ENCODE results near the gene CFAP68.

CFAP68 gene

DNA sequence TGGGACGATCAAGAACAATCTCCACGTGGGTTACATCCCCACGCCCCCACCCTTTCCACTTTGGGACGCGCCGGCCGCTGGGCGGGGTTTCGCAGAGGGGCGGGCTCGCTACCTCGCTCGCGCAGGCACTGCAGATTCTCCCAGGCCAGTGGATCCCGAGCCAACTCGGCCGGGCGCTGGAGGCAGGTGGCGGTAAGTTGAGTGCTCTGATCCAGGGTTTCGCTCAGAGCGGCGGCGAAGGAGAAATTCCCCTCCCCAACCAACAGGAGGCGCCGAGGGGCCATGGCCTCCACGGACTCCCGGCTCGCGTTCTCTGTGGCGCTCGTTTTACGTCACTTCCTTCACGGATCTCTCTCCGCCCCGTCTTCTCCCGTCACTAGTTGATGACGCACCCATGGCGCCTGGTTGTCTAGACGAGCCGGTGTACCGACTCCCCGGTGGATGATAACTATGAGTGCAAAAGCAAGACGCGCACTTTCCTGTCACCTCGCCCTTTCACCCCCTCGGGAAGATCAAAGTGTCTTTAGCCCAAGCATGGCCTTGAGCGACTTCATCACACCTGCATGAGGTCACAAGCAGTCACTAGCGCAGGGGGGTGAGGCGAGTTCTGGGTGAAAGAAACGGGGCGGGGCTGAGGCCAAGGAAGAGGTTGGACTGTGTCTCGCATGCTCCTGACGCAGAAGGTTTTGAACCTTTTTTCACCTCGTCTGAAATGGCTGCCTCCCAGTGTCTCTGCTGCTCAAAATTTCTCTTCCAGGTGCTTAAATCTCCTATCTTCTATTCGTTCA lies at the start of gene CFAP68, which contains the start of gene FDXACB1:
CFAP68 (plus strand) TSS at position 693 of the 788 bp plus-strand sequence; CDS start at position 713, 20 bp downstream.
FDXACB1 (minus strand) TSS at position 317 of the 788 bp plus-strand sequence; CDS start at position 284, 33 bp downstream.
- peak; percentile 94 for DNase-seq

DNA sequence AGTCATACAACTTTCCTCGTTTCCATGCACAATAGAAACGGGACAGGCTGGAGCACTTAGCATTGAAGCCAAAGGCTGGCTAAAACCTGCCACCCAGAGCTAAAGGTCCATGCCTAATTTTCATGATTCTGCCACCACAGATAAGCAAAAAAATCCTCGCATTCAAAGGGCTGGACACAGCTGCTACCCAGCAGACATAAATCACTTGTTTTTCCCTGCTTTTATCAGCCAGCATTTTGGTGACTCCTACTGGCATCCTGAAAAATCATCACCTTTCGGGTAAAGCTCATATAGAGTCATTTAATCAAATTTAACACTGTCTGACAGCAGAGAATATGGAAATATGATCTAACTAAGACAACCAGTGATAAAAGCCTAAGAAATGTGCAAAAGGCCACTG lies 45.8 kb upstream of the CFAP68 start:
- DNase-seq = no peak

- DNase-seq = no peak
These were observed 44.7 kb upstream of the CFAP68 start for GRCh38 chr11:111834432-111835163.

- DNase-seq = no peak
These were observed 43.7 kb upstream of the CFAP68 start for GRCh38 chr11:111835665-111836064.

DNA sequence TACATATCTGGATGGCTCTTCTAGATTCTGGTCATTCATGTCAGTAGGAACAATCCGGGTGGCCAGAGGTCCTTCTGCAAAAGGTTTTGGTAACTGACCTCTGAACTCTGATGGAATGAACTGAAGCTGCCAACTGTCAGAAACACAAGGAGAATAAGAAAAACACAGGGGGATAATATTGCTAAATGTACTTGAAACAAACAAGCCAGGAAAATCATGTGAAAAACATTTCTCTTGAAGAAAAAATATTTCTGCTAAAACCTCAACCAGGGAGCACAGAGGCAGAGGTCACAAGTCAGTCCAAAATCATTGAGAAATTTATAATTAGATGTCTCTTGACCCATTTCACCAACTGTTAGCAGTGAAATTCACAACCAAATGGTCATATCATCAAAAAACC lies 43.2 kb upstream of the CFAP68 start:
- DNase-seq = no peak

GRCh38 chr11:111836721-111837120 lies 42.6 kb upstream of the CFAP68 start:
- peak; percentile 86 for DNase-seq

DNA sequence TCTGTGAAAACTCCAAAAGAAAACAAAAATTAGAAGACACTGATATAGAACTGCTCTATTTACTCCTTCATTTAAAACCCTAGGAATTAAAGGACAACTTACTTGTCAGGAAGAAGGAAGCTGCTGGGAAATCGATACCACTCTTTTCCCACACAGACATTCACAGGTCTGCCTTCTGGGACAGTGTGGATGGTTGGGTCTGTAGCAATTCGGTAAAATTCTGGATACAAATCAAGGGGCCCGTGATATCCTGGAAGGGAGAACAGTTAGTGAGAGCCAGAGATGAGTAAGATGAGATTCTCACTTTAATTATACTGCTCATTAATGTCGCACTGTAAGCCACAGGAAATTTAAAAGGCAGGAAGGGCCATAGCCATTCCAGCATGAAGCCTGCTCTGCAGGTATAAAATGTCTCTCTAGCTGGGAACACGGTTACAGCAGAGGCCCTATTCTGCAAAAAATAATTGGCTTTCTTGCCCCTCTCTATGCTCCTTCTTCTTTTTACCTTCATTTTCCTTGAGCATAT lies 41.9 kb upstream of the CFAP68 start:
- DNase-seq = no peak

- no peak for DNase-seq
These were observed 41.3 kb upstream of the CFAP68 start for GRCh38 chr11:111838054-111838453.

GRCh38 chr11:111840143-111840542 lies 39.2 kb upstream of the CFAP68 start:
- no peak for DNase-seq

DNA sequence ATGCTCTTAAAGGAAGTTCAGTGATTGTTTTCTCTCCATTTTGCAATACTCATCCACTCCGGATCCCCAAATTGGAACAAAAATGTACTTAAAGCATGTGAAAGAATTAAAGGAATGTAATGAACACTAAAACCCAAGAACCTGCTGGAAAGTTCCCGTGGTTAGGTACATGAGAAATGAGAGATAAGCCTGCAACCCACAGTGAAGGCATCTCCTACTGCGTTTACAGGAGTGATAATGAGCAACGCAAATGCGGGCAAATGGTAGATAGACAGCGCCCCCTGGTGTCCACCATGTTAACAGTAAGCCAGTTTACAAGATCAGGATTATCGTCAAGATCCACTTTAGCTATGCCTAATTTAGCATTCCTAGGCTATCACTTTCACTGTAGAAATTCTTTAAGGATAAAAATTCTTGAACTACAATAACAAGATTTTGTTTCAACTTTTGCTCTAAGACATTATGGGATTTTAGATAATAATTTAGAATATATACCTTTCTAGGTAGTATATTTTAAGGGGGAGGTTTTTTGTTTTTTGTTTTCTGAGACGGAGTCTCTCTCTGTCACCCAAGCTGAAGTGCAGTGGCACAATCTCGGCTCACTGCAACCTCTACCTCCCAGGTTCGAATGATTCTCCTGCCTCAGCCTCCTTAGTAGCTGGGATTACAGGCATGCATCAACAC lies 37.8 kb upstream of the CFAP68 start:
- peak; percentile 74 for DNase-seq

GRCh38 chr11:111843661-111844060 lies 35.7 kb upstream of the CFAP68 start:
- DNase-seq = no peak

DNA sequence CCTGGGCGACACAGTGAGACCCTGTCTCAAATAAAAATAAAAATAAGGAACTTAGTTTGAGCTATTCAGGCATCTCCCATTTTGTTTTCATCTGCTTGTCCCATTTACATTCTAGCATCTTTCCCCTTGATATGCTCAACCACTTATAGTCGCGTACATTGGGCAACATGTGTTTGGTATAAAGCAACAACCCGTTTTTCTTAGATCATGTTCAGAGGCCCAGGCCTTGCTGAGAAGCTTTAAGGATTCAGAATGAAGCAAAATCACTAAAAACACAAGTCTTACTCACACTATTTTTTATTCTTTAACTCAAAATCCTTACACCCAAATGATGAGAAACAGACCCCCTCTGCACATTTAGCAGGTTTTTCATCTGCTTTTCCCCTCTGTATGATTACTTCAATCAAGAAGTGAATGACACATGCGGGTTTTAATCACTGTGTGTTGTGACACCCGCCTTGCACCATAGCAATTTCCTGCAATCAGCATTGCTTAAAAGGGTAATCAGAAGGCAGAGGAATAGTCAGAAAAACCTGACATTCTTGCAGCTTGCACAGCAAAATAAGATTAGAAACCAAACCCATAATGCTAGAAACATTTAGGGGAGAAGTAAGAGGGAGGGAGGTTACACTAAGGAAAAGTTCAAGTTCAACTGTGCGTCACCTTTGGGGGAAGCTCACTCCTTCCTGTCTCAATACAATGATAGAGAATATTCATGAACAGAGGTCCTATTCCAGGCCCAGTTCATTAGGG lies 33.9 kb upstream of the CFAP68 start:
- peak; percentile 70 for DNase-seq

- no peak for DNase-seq
These were observed 33.3 kb upstream of the CFAP68 start for GRCh38 chr11:111846063-111846462.

- peak; percentile 2 for DNase-seq
These were observed 32.7 kb upstream of the CFAP68 start for GRCh38 chr11:111846636-111847035.

- DNase-seq = no peak
These were observed 29.7 kb upstream of the CFAP68 start for GRCh38 chr11:111849631-111850030.

GRCh38 chr11:111851067-111851466 lies 28.3 kb upstream of the CFAP68 start:
- DNase-seq = no peak

DNA sequence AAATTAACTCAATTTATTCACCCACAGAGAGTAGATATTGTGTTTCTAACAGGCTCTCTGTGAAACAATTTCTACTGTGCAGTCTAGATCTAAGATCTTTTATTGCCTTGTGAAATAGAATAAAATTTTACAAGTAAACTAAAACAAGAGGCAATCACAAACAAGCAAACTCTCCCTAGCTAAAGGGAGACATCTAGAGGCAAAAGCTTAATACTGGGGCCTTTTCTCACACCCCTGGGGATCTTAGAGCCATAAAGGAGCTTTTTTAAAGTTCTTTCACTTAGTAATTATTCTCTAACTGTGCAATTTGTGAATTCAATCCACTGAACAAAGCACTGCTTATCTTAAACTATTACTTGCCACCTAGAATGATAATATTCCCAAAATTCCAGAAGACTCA lies 27.7 kb upstream of the CFAP68 start:
- peak; percentile 6 for DNase-seq

GRCh38 chr11:111852103-111852502 lies 27.2 kb upstream of the CFAP68 start:
- DNase-seq = no peak

DNA sequence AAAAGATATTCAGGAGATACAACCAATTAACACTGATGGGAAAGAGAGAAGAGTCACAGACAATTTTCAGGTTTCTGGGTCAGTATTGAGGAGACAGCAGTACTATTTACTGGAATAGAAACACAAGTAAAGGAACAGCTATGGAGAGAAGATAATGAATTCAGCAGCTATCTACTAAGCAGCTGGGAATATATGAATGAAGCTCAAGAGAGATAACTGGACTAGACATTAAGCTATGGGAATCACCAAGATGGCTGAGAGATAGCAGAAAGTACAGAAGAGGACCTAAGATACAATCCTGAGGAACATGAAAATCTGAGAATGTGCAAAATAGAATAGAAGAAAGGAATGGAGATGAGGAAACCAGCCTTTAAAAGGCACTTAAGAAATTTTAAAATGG lies 23.8 kb upstream of the CFAP68 start:
- no peak for DNase-seq

GRCh38 chr11:111860257-111860656 lies 19.1 kb upstream of the CFAP68 start:
- no peak for DNase-seq

DNA sequence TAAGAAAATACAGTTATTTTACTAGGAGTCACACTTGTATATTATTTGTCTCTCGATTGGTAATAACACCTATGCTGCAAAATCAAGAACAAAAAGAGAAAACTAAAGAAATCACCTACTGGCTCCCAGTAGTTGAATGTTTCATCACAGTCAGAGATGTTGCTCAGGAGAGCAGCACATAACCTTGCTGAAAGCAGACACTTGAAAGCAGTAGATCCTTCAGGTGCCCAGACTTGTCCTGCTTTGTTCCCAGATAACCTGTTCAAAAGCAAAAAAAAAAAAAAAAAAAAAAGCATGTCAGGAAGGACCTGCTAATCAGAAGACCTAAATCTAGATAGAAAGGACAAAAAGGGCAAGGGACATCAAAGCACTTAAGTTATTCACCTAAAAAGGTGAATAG lies 9.2 kb upstream of the CFAP68 start:
- DNase-seq = no peak

DNA sequence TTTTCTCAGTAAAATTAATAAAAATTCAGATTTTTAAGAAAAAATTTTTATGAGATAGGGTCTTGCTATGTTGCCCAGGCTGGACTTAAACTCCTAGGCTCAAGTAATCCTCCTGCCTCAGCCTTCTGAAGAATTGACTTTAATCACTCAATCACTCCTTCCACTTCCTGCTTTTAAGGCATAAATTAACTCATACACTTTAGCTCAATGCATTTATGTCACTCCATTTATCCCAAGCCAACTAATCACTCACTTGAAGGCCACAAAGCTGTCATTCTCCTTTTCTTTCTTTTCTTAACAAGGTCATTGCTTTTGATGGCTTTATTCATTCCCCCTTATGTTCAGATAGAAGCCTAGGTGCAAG lies 8.8 kb upstream of the CFAP68 start:
- DNase-seq = peak; percentile 8
